GM12892 (cell line): ENCODE data around the gene NRN1L.

Experiments used
- POLR2A ChIP-seq: IDR thresholded peaks from 2 replicates; pipeline ENCODE4 v1.6.1; 2011; ENCODE audit warnings: low read depth, low read length, control low read depth
- POLR2AphosphoS5 ChIP-seq: IDR thresholded peaks from 2 replicates; pipeline ENCODE4 v1.6.1; 2011; ENCODE audit warnings: low read depth, low read length, control low read depth
- TAF1 ChIP-seq: IDR thresholded peaks from 2 replicates; pipeline ENCODE4 v1.6.1; 2011; ENCODE audit warnings: low read depth, mild to moderate bottlenecking, control low read depth, low read length, borderline replicate concordance

GRCh38 chr16:67853670-67854069 is 31.0 kb upstream of the NRN1L start:
- TF ChIP-seq POLR2A (no peak), POLR2AphosphoS5 (no peak), TAF1 (no peak)
